ENCODE data around the gene SNCG. TPM values are rescaled to one million over a fixed set of nuclear protein-coding genes. Genes with fewer than 3 reads are reported as not detected.

Gene SNCG
- polyA plus RNA-seq, 4 donors = 2.4 to 44.8 (median 3.3) TPM

DNA sequence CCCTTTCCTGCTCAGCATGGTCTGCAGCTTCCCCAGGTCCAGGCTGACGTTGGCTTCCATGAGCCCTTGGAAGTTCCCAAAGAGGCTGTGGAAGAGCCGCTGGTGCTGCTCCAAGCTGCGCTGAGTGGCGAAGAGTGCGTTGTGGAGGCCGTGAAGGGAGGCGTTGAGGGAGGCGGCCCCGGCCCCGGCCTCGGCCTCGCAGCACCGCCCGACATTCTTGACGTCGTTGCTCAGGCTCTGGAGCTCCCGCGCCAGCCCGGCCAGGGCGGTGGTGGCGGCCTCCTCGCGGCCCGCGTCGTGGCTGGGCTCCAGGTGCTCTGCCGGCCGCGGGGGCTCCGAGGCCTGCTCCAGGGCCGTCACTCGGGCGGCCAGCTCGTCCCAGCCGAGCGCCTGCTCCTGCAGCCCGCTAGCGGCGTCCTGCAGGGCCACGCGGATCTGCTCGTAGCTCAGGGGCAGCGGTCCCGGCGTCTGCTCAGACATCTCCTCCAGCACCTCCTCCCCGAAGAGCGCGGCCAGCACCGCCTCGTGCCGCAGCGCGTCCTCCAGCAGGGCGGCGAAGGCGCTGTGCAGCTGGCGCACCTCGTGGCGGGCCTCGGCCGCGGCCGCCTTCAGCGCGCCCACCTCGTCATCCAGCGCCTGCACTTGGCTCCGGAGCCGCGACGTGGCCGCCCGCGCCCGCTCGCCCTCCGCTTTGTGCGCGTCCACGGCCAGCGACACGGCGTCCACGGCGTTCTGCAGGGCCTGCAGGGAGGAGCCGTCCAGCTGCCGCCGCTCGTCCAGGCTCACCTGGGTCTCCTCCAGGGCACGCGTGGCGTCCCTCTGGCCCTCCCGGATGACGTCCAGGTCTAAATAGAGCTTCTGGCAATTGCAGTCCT is 15.7 kb upstream of the SNCG start:
- Histone ChIP-seq H3K36me3 (ENCODE audit: control insufficient read depth in 3 of 3, insufficient read depth in 2 of 3, low read depth in 1 of 3, low read length in 3 of 3) (no peaks in the 10 kb centered on the region), H3K27me3 (ENCODE audit: control insufficient read depth in 3 of 3, insufficient read depth in 3 of 3, low read length in 3 of 3) (peaks cover 0 to 32% (median 0%) of the 10 kb centered on the region in 3 donors), H3K4me1 (ENCODE audit: control insufficient read depth in 3 of 3, insufficient read depth in 2 of 3, low read depth in 1 of 3, low read length in 2 of 3) (no peaks in the 10 kb centered on the region), H3K4me3 (ENCODE audit: low read depth in 1 of 3, low read length in 3 of 3) (no peak overlapping the region), H3K9me3 (ENCODE audit: control insufficient read depth in 2 of 2, insufficient read depth in 1 of 2, low read depth in 1 of 2, low read length in 1 of 2) (peaks cover 0 to 5% of the 10 kb centered on the region in 2 donors), H3K27ac (ENCODE audit: low read depth in 1 of 3, low read length in 2 of 3) (no peak overlapping the region)
- FAIRE-seq (no peak), DNase-seq (peak; percentile 29 to 36)
- 59 to 71% (median 61%) methylated on average over 65 to 94 of the region's 94 CpGs for WGBS, 3 donors

DNA sequence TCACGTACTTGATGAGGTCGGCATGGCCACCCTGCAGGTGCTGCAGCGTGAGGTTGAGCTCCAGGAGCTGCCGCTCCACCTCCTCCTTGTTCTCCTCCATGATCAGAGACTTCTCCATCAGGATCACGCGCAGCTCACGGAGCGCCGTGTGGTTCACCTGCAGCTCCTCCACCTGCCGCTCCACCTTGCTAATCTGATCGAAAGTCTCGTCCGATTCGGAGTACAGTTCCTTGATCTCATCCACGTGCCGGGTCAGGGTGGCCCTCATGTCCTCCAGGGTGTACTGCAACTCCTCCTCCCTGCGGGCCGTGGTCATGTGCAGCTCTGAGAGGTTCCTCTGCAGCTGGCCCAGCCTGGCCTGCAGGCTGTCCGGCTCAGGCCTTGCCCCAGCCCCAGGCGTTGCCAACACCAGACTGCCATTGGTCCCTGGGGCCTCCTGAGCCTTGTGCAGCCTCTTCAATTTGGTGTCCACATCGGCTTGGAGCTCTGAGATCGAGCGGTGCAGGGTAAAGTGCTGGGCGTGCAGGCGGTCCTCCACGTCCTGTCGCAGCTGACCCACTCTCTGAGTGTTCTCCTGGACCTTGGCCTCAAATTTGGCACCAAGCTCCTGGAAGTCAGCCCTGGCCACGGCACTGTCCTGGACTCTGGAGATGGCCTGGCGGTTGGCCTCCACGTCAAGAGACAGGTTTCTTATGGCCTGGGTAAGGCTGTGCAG is 14.9 kb upstream of the SNCG start:
- Histone ChIP-seq H3K9me3 (ENCODE audit: control insufficient read depth in 2 of 2, insufficient read depth in 1 of 2, low read depth in 1 of 2, low read length in 1 of 2) (peaks cover 0 to 5% of the 10 kb centered on the region in 2 donors), H3K4me3 (ENCODE audit: low read depth in 1 of 3, low read length in 3 of 3) (no peak overlapping the region), H3K4me1 (ENCODE audit: control insufficient read depth in 3 of 3, insufficient read depth in 2 of 3, low read depth in 1 of 3, low read length in 2 of 3) (no peaks in the 10 kb centered on the region), H3K27me3 (ENCODE audit: control insufficient read depth in 3 of 3, insufficient read depth in 3 of 3, low read length in 3 of 3) (peaks cover 0 to 30% (median 0%) of the 10 kb centered on the region in 3 donors), H3K27ac (ENCODE audit: low read depth in 1 of 3, low read length in 2 of 3) (no peak overlapping the region), H3K36me3 (ENCODE audit: control insufficient read depth in 3 of 3, insufficient read depth in 2 of 3, low read depth in 1 of 3, low read length in 3 of 3) (no peaks in the 10 kb centered on the region)
- WGBS, 3 donors = 90 to 93% (median 92%) methylated on average over 30 of the region's 30 CpGs
- FAIRE-seq (no peak), DNase-seq (no peak)

DNA sequence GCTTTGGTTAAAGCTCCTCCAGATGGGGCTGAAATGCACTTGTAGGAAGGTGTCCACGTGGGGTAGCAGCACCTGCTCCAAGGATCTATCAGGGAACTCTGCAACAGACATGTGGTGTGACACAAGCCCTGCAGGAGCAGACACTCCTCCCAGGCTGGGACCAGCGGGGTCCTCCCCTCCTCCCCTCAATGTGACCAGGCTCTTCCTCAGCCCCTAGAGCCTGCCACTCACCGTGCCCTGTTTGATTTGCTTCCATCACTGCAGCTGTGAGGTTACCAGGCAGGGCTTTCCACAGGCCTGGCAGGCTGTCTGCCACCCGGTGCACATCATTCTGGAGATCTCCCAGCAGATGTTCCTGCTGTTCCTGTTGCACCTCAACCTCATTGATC is 14.4 kb upstream of the SNCG start:
- DNase-seq (no peak), FAIRE-seq (no peak)
- no peaks in the 10 kb centered on the region for H3K36me3 ChIP-seq (ENCODE audit: control insufficient read depth in 3 of 3, insufficient read depth in 2 of 3, low read depth in 1 of 3, low read length in 3 of 3)
- no peak overlapping the region for H3K27ac ChIP-seq (ENCODE audit: low read depth in 1 of 3, low read length in 2 of 3)
- no peaks in the 10 kb centered on the region for H3K4me1 ChIP-seq (ENCODE audit: control insufficient read depth in 3 of 3, insufficient read depth in 2 of 3, low read depth in 1 of 3, low read length in 2 of 3)
- WGBS, 3 donors = 78 to 86% (median 82%) methylated on average over 4 of the region's 4 CpGs
- H3K9me3 ChIP-seq (ENCODE audit: control insufficient read depth in 2 of 2, insufficient read depth in 1 of 2, low read depth in 1 of 2, low read length in 1 of 2) = peaks cover 0 to 5% of the 10 kb centered on the region in 2 donors
- H3K4me3 ChIP-seq (ENCODE audit: low read depth in 1 of 3, low read length in 3 of 3) = no peak overlapping the region
- H3K27me3 ChIP-seq (ENCODE audit: control insufficient read depth in 3 of 3, insufficient read depth in 3 of 3, low read length in 3 of 3) = peaks cover 0 to 29% (median 0%) of the 10 kb centered on the region in 3 donors

DNA sequence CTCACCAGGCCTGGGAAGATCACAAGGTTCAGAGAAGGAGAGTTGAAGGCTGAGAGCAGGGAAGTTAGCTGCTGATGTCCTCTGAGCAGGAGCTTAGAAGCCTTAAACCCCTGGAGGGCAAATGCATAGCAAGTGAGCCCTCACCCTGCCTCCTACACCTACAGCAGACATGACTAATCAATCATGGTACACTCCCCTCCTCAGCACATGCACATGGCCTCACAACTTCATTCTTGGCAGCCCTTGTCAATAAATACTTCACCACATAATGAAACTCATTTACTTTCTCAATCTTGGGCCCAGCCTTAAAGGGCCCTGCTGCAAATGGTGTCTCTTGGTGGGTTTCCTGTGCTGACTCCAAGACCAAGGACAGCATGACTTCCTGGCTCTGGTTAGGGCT is 13.9 kb upstream of the SNCG start:
- no peak overlapping the region for H3K27ac ChIP-seq (ENCODE audit: low read depth in 1 of 3, low read length in 2 of 3)
- no peak overlapping the region for H3K4me3 ChIP-seq (ENCODE audit: low read depth in 1 of 3, low read length in 3 of 3)
- peaks cover 0 to 5% of the 10 kb centered on the region in 2 donors for H3K9me3 ChIP-seq (ENCODE audit: control insufficient read depth in 2 of 2, insufficient read depth in 1 of 2, low read depth in 1 of 2, low read length in 1 of 2)
- DNase-seq (no peak), FAIRE-seq (no peak)
- peaks cover 0 to 29% (median 0%) of the 10 kb centered on the region in 3 donors for H3K27me3 ChIP-seq (ENCODE audit: control insufficient read depth in 3 of 3, insufficient read depth in 3 of 3, low read length in 3 of 3)
- no peaks in the 10 kb centered on the region for H3K36me3 ChIP-seq (ENCODE audit: control insufficient read depth in 3 of 3, insufficient read depth in 2 of 3, low read depth in 1 of 3, low read length in 3 of 3)
- no peaks in the 10 kb centered on the region for H3K4me1 ChIP-seq (ENCODE audit: control insufficient read depth in 3 of 3, insufficient read depth in 2 of 3, low read depth in 1 of 3, low read length in 2 of 3)

DNA sequence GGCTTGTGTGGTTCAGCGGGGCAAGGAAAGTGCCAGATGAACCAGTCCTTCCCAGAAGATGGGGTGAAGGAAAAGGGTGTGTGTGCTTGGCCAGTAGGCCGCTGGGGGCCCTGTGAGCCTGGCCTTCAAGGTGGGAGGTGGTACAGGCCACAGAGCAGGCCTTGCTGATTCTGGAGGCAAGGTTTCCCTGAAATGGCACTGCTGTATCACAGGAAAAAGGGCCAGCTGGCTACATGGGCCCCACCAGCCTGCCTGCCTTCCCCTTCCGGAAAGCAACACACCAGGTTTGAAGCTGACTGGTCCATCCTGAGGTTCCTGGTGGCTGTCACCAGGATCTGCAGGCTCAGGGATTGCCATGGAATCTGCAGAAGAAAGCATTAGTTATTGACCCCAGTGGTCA is 13.5 kb upstream of the SNCG start:
- peaks cover 0 to 5% of the 10 kb centered on the region in 2 donors for H3K9me3 ChIP-seq (ENCODE audit: control insufficient read depth in 2 of 2, insufficient read depth in 1 of 2, low read depth in 1 of 2, low read length in 1 of 2)
- H3K27me3 ChIP-seq (ENCODE audit: control insufficient read depth in 3 of 3, insufficient read depth in 3 of 3, low read length in 3 of 3) = peaks cover 0 to 29% (median 0%) of the 10 kb centered on the region in 3 donors
- 88 to 96% (median 94%) methylated on average over 3 of the region's 3 CpGs for WGBS, 3 donors
- FAIRE-seq (no peak), DNase-seq (no peak)
- no peak overlapping the region for H3K27ac ChIP-seq (ENCODE audit: low read depth in 1 of 3, low read length in 2 of 3)
- no peak overlapping the region for H3K4me3 ChIP-seq (ENCODE audit: low read depth in 1 of 3, low read length in 3 of 3)
- H3K36me3 ChIP-seq (ENCODE audit: control insufficient read depth in 3 of 3, insufficient read depth in 2 of 3, low read depth in 1 of 3, low read length in 3 of 3) = no peaks in the 10 kb centered on the region
- no peaks in the 10 kb centered on the region for H3K4me1 ChIP-seq (ENCODE audit: control insufficient read depth in 3 of 3, insufficient read depth in 2 of 3, low read depth in 1 of 3, low read length in 2 of 3)

DNA sequence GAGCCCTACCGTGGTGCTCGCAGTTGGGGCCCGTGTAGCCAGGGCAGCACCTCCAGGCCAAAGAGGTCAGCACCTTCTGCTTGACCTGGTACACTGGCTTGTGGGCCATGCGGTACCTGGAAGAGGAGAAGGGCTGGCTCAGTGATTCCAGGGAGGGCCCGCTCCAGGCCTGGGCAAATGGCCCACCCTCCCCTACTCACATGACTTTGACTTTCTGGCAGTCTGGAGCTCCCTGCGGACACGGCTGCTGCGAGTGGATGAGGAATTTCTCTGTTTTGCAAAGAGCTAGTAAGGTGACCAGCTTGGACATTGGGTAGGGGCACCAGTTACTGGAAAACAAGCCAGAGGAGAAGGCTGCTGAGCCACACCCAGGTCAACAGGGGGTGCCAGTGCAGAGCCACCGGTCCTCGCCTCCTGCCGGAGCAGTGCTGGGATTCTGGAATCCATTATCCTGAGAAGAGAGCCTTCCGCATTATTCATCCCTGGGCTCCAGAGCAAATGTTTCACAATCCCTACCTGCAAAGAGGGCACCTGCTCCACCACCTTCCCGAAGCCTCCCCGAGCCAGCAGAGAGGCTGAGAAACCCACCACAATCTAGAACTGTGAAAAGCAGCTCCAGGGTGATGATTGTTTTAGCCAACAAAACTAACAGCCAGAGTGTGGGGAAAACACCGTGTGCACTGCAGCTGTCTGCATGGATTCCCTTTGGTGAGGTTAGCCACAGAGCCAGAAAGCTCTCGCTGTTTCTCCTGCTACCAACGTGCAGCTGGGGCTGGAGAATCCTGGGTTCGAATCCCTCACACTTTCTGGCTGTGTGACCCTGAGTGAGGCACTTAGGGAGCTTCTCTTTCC is 12.8 kb upstream of the SNCG start:
- peaks cover 0 to 5% of the 10 kb centered on the region in 2 donors for H3K9me3 ChIP-seq (ENCODE audit: control insufficient read depth in 2 of 2, insufficient read depth in 1 of 2, low read depth in 1 of 2, low read length in 1 of 2)
- DNase-seq = peak in 1 of 2 donors; percentile 22
- no peaks in the 10 kb centered on the region for H3K4me1 ChIP-seq (ENCODE audit: control insufficient read depth in 3 of 3, insufficient read depth in 2 of 3, low read depth in 1 of 3, low read length in 2 of 3)
- WGBS, 3 donors = 60 to 65% (median 63%) methylated on average over 18 of the region's 18 CpGs
- H3K27ac ChIP-seq (ENCODE audit: low read depth in 1 of 3, low read length in 2 of 3) = no peak overlapping the region
- H3K27me3 ChIP-seq (ENCODE audit: control insufficient read depth in 3 of 3, insufficient read depth in 3 of 3, low read length in 3 of 3) = peaks cover 0 to 29% (median 0%) of the 10 kb centered on the region in 3 donors
- FAIRE-seq = no peak
- H3K36me3 ChIP-seq (ENCODE audit: control insufficient read depth in 3 of 3, insufficient read depth in 2 of 3, low read depth in 1 of 3, low read length in 3 of 3) = no peaks in the 10 kb centered on the region
- H3K4me3 ChIP-seq (ENCODE audit: low read depth in 1 of 3, low read length in 3 of 3) = no peak overlapping the region

DNA sequence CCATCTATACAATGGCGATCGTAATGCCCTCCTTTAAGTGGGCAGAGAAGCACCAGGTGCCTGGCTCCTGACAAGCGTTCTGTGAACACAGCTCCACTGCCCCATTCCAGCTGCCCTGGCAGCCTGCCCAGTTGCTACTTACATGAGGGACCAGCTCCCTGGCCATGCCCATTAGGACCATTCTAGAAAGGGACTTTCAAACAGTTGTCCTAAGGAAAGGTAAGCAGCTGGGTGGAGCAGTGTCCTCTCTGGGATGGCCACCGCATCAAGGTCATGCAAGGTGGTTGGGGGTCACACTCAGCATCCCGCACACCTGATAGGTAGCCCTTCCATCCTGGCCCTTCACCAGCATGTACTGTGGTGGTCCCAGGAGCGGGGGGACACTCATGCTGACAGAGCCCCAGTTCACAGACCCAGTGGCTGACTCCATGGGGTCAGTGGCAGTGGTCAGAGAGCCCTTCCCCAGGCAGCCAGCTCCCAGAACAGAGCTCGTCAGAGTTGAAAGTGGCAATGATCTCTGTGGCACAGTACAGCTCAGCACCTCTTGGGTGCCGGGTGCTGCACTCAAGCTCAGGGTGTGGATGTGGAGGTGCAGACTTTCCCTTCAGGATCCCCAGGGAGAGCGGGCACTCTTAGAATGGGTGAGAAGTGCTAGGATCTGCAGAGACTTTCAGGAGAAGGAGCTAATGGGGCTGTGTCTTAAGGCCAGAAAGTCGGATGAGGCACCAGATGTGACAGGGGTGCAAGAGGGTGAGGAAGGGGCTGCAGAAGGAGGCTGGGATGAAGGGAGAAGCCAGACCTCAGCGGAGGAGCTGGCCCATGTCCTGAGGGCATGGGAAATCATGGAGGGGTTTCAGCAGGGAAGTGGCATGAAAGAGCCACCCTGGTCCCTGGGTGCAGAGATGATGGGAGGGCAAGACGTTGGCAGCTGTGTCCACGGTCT is 11.9 kb upstream of the SNCG start:
- Histone ChIP-seq H3K4me1 (ENCODE audit: control insufficient read depth in 3 of 3, insufficient read depth in 2 of 3, low read depth in 1 of 3, low read length in 2 of 3) (no peaks in the 10 kb centered on the region), H3K36me3 (ENCODE audit: control insufficient read depth in 3 of 3, insufficient read depth in 2 of 3, low read depth in 1 of 3, low read length in 3 of 3) (no peaks in the 10 kb centered on the region), H3K9me3 (ENCODE audit: control insufficient read depth in 2 of 2, insufficient read depth in 1 of 2, low read depth in 1 of 2, low read length in 1 of 2) (peaks cover 0 to 8% of the 10 kb centered on the region in 2 donors), H3K27me3 (ENCODE audit: control insufficient read depth in 3 of 3, insufficient read depth in 3 of 3, low read length in 3 of 3) (peaks cover 0 to 29% (median 0%) of the 10 kb centered on the region in 3 donors), H3K4me3 (ENCODE audit: low read depth in 1 of 3, low read length in 3 of 3) (no peak overlapping the region), H3K27ac (ENCODE audit: low read depth in 1 of 3, low read length in 2 of 3) (no peak overlapping the region)
- no peak for DNase-seq
- WGBS, 3 donors = 62 to 75% (median 74%) methylated on average over 13 of the region's 13 CpGs
- FAIRE-seq = no peak
